Stimulated activated CD4-positive, alpha-beta T cell treated with anti-CD3 and anti-CD28 coated beads, TNF-alpha, amount 100 ng/mL, for 1 hour (primary cell): ENCODE results near the gene GRAPL.
"Not testable (repeated sequence)": the region's sequence is repeated elsewhere in the genome, so short reads cannot be mapped to it uniquely, and the experiment has no call there.

ENCODE experiments used
- DNase-seq, 3 donors: peaks; one replicate each; pipeline ENCODE4 v3.0.0-alpha.2; 2020; ENCODE audit warnings: low read depth in 3 of 3, low spot score in 1 of 3

GRAPL gene

DNA sequence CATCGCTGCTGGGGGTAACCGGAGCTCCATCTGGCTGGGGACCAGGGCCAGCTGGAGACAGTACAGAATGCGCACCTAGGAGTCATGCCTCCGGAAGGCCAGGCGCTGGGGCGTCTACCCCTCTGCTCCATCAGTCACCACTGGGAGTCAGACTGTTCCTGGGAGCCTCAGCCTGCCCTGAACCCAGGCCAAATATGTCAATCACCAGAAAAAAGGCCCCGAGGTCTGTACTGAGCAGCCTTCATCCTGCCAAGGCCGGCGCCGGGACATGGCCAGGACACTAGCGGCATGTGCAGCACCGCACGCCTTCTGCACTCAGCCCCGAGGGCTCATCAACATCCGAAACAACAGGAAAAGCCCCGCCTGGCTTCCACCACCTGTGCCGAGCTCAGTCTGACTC lies 8.7 kb downstream of the GRAPL start:
- DNase-seq = not testable (repeated sequence)

DNA sequence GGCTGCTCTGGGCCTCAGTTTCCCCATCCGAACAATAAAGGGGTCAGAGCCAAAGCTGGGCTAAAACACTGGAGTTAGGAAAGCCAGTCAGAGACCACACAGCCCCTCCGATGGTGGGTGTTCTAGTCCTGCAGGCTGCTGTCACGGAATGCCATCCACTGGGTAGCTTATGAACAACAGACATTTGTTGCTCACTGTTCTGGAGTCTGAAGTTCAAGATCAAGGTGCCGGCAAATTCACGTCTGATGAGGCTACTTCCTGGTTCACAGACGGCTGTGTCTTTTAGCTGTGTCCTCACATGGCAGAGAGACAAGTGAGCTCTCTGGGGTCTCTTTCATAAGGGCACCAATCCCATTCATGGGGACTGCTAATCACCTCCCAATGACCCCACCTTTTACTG lies 9.2 kb downstream of the GRAPL start:
- not testable (repeated sequence) for DNase-seq

DNA sequence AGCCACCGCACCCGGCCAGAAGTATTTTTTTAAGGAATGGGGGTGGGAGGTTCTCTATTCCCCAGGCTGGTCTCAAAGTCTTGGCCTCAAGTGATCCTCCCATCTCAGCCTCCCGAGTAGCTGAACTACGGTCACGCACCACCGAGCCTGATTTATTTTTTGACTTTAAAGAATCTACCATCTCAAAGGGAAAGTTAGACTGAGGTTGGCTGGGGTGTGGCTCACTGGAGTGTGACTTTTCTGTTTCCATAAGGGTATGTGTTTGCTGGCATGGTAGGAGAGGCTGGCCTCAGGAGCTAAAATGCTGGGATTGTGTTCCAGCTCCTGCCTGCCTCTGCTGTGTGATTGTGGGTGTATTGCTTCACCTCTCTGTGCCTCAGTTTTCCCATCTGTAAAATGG lies 10.6 kb downstream of the GRAPL start:
- not testable (repeated sequence) for DNase-seq

DNA sequence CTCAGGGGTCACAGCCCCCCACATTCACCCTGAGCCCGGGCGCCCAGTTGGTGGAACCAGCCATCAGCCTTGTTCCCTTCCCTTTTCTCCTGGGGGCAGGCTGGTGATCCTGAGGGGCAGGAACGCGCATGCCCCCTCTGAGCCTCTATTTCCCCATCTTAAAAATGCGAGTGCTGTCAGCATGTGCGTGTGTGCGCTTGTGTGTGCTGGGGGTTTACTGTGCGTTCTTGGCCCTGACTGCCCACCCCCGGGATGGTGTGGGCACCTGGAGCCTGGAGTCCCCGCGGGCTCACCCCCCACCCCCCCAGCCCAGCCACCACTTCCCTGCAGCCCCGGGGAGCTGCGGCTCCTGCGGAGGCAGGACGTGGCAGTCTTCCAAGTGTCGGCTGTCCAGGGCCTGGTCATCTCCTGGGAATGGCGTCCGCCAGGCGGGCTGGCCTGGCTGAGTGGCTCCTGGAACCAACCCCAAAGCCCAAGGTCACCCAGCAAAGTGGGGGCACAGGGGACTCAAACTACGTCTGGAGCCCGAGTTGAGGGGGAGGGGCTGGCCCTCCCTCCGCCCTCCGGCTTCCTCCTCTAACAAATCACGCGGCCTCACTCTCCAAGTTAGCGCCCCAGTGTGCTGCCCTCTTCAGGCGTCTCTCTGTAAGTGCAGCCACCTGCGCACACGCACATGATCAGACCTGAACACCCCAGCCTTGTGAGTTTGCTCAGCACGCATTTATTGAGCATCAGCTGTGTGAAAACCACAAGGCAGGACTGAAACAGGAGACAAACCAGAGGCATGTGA lies 14.2 kb downstream of the GRAPL start:
- DNase-seq = not testable (repeated sequence)

DNA sequence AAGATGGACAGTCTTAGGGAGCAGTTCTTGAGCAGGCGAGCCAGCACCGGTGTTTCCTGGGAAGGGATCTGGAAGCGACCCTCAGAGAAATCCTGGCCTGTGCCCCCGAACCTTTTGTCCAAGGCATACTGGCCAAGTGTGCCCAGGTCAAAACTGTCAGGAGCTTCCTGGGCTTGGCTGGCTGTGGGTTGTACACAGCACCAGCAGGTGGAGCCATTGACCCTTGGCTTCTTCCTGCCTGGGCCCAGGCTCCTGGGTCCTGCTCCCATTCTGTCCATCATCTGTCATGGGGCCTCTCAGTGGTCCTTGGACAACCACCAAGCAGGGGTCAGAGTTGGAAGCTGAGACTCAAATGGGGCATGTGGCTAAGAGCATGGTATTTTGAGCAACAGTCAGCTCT lies 15.0 kb downstream of the GRAPL start:
- not testable (repeated sequence) for DNase-seq

DNA sequence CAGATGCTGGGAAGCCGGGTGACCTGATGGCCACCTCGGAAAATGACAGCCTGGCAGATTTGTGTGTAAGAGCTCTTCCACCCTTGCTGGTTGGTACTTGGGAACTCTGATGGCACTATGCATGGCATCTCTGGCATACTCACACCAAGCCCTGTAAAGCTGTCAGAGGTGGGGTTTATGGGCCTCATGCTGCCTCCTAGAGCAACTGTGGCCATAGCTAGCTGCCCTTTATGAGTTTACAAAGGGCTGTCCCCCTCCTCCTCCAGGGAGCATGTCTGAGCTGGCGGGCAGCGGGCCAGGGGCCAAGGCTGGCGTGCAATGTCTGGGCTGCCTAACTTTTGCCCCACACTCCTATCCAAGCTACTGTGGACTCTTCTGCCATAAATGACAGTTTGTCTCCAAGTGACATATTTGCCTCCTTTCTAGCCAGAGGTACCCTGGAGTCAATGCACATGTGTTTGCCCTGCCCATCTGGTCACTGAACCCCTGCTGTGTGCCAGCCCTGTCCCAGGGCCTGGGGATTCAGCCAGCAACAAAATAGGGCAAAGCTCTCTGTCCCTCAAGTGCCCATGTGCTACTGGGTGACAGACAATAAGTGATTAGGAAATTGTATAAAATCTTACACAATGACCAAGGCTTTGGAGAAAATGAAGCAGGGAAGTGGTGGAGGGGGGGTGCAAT lies 15.8 kb downstream of the GRAPL start:
- DNase-seq = not testable (repeated sequence)

DNA sequence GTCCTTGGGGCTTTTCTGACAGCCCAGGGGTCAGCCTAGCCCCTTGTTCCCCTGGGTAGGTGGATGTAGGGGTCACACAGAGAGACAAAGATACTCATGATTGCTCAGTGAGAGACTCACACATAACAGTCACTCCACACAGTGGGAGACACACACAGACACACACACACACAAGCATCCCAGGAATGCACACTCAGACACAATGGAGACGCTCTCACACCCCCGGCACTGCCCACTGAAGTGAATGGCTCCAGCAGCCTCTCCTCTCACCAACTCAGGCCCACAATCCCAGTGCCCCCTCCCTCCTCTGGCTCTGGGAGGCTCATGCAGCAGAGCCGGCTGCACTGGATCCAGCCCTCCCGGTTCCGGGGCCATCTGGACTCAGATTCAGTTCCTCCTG lies 17.0 kb downstream of the GRAPL start:
- DNase-seq = not testable (repeated sequence)

DNA sequence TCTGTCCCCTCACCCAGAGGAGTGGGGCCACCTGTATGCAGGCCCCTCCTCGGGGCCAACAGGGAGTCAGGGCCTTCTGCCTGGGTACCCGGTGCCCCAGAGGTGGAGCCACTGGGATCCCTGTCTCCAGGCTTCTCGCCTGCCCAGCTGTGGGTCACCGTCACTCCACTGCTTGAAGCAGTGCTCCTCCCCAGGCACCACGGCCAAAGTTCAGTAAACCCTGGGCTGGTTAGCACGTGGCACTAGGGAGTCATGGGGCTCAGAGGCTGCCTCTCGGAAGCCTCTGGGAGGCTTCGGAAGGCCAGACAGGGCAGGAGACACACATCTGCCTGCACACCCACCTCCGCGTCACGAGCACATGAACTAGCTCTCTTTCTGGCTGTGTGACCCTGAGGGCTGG lies 18.1 kb downstream of the GRAPL start:
- not testable (repeated sequence) for DNase-seq

DNA sequence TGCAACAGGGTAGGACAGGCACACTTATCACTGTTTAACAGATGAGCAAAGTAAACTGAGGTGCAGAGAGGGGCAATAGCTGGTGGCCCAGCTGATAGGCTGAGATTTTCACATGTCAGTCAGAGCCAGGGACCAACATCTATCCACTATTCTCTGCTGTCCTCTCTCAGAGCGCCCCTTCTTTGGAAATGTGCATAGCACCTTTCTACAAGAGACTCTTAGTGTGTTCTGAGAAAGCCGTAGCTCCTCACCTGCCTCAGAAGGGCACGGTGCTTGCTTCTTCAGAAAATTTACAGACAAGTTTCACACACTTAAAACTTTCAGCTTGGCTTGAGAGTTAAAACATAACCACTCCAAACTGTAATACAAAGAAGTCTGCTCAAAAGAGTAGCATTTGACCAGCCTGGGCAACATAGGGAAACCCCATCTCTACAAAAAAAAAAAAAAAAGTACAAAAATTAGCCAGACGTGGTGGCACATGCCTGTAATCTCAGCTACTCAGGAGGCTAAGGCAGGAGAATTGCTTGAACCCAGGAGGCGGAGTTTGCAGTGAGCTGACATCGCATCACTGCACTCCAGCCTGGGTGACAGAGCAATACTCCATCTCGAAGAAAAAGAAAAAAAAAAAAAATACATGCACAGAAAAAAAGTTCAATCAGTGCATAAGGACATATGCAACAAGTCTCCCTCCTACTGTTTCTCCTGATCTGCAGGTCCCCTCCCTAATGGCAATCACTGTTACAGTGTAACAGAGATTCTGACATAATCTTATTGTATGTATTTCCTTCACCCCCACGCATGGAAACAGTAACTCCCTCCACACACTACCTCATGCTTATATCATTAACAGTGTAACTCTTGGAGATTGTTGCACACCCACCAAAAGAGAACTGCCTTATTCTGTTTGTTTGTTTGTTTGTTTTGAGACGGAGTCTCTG lies 23.6 kb downstream of the GRAPL start:
- DNase-seq = not testable (repeated sequence)

DNA sequence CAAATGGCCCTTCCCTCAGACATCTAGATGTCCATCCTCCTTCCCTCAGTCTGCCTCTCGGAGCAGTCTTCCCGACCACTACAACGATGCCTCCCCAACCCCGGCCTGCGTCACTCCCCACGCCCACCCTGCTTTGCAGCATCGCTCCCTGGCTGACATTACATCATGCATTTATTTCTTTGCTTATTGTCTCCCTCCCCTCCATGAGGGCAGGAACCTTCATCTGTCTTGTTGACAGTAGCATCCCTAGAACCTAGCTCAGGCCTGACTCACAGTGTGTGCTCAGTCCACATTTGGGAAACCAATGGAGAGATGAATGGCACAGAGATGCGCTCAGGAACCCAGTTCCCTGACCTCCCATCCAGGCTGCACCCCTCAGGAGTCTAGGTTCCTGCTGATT lies 30.2 kb downstream of the GRAPL start:
- not testable (repeated sequence) for DNase-seq

DNA sequence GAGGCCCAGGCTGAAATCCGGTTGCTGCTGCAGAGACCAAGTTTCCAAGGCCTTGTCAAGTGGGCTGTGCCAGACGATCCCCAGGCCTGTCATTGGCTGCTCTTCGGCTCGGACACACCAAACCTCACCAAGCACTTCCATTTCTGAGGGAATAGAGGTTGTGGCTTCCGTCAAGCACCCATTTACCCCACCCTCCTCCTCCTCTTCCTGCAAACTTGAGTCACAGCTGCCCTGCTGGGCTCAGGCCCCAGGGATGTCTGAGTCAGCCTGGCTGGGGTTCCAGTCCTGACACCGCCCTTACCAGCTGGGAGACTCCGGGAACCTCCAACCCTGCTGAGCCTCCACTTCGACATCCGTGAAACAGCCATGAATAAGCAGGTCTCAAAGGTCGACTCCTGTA lies 31.1 kb downstream of the GRAPL start:
- not testable (repeated sequence) for DNase-seq

DNA sequence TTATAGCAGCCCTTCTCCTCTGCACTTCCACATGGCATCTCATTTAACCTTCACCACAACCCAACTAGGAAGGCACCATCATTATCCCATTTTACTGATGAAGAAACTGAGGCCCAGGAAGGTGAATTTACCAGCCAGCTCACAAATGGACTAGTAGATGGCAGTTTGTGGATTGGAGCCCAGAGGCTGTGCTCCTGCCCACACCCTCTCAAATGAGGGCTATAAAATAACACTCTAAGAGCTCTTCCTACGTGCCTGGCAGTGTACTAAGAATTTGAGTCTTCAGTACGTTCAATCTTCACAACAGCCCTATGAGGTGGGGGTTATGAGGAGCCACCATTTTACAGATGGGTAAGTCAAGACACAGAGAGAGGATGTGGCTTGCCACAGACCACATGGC lies 31.5 kb downstream of the GRAPL start:
- DNase-seq = not testable (repeated sequence)

DNA sequence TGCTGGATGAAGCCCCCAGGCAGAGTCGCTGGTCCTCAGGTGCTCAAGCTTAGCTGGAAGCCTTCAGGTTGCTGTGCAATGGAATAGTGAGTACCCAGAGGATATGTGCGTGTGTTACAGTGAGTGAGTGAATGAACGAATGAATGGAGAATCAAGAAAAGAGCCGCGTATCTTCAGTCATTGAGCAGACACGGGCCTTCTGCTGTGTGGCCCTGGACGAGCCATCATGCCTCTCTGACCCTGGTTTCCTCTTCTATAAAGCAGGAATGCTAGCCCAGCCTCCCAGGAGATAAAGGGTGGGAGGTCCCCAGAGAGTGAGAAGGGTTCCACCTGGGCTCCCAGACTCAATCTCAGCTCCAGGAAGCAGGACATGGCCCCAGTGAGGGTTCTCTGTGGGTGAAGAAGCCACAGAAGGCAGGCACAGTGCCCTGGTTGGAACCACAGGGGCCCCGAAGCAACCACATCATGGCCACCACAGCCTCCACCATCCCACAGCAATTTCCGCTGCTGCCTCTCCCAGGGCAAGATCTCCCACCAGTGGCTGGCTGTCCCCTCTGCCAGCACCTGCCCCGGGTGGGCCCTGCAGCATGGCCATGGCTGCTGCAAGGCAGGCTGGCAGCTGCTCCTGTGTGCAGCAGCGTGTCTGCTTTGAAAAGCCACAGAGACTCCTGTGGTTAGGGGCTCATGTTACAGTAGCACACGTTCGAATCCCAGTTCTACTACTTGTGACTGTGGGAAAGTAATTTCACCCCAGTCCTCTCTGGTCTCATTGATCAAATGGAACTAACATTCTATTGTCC lies 34.1 kb downstream of the GRAPL start:
- not testable (repeated sequence) for DNase-seq

DNA sequence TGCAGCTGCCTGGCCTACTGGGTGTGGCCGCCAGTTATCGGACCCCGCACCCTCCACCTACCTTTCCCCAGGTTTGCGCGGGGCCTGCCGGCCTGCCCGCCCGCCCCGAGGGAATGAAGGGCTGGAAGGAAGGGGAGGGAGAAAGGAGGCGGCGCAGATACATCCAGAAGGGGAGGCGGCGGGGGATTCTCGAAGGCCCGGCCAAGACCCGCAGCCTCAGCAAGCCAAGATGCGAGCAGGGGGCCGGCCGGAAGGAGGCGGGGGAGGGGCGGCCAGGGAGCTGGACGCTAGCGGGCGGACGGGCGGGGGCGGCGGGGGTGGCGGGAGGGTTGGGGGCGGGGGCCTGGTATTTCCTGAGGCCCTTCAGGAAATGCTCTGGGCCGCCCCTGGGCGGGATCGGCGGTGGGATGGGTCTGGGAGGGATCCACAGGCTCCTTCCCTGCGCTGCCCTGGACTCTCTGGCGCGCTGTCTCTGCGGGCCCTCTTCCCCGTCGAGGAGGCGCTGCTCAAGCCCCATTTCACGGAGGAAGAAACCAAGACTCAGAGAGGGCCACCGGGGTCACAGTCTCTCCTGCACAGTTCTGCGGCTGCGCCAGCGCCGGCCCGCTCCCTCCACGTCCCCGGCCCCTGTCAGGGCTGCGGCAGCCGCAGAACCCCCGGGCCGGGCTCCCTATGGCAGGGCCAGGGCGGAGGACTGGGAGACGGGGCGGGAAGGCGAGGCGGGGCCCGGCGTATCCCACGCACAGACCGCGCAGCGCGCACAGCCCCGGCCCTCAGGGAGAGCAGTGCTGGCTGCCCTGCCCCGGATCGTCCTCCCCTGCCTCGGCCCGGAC lies 35.2 kb downstream of the GRAPL start:
- not testable (repeated sequence) for DNase-seq

DNA sequence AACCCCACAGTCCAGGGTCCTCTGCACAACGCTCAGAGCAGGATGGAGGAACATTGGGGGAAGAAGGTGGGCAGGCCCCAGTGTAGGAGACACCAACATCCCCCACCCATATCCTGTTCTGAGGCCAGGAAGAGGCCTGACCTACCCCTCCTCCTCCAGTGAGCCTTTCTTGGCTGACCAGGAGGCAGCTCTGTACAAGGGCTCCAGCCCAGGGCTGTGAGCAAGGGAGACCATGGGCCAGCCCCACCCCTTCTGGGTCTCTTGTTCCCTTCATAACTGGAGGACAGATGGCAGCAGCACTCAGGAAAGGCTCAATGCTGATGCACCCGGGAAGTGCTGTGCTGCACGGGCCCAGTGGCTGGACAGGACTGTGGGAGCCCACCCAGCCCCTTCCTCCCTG lies 47.0 kb downstream of the GRAPL start:
- DNase-seq = not testable (repeated sequence)

DNA sequence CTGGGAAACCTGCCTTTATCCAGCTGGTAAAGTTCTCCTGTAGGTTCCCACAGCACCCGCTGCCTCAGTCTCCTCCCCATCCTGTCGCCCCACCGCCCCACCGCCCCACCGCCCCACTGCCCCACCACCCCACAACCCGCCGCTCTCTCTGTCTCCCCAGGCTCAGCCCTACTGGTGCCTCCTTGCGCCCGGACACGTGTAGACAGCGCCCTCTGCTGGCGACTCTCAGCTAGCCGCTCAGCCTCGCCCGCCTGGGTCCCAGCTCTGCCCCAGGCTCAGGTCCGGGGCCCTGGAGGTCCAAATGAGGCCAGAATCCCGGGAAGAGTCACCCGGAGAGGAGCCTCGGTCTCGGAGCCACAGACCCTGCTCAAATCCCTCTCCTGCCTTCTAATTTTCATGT lies 48.0 kb downstream of the GRAPL start:
- not testable (repeated sequence) for DNase-seq

DNA sequence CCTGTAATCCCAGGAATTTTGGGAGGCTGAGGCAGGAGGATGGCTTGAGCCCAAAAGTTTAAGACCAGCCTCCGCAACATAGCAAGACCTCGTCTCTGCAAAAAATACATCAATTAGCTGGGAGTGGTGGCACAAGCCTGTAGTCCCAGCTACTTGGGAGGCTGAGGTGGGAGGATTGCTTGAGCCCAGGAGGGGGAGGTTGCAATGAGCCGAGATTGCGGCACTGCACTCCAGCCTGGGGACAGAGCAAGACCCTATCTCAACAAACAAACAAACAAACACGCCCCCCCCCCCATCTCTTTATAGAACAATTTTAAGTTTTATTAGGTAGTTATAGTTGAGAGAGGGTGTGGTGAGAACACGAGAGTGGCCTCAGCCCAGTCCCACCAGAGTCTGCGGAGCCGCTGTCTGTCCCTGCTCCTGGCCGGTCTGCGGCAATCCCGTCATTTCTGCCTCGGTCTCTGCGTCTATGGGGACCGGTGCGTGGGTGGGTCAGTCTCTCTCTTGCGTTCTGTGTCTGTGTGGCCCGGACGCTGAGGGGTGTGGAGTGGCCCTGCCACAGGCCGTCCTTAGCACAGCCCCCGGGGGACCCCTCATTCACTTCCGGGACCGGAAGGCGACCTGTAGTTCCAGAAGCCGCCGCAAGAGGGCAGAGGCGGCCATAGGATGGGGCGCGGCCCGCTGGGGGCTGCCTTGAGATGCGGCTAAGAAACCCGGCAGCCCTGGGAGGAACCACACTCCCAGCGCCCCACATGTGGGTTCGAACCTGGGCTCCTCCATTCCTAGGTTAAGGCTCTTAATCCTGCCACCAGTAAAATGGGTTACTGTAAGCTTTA lies 53.9 kb downstream of the GRAPL start:
- DNase-seq = not testable (repeated sequence)
